Adrenal gland (tissue), 12 donors: Measurements from ENCODE around the gene RABL6. TPM values are rescaled to one million over a fixed set of nuclear protein-coding genes. Genes with fewer than 3 reads are reported as not detected.
"Not testable (repeated sequence)": the region's sequence is repeated elsewhere in the genome, so short reads cannot be mapped to it uniquely, and the experiment has no call there.

Source experiments
- DNase-seq, 7 donors: peaks; one replicate each; pipeline ENCODE4 v3.0.0-alpha.2; 2019 to 2020
- H3K27ac ChIP-seq, 5 donors: fragments of 200-600 bp; sonication (generic) in 4 of 5; 1 replicate in 3 of 5; 2 replicates in 2 of 5; pipeline versions ENCODE4 v1.5.1 to v1.8.0; 2016 to 2020; ENCODE audit warnings: mild to moderate bottlenecking in 1 of 5
- H3K27me3 ChIP-seq: fragments of 200-600 bp; 2 replicates; pipeline ENCODE4 v1.8.0; 2021
- H3K36me3 ChIP-seq, 2 donors: fragments of 200-600 bp; replicated peaks in 1 of 2; 1 replicate in 1 of 2; 2 replicates in 1 of 2; pipeline versions ENCODE4 v1.5.1 to v1.8.0; 2018 to 2022
- H3K4me1 ChIP-seq, 2 donors: fragments of 200-600 bp; replicated peaks in 1 of 2; 1 replicate in 1 of 2; 2 replicates in 1 of 2; pipeline versions ENCODE4 v1.5.1 to v1.8.0; 2018 to 2021
- H3K4me3 ChIP-seq, 4 donors: fragments of 200-600 bp; sonication (generic) in 3 of 4; one replicate each; pipeline ENCODE4 v1.5.1; 2016 to 2018
- H3K9me3 ChIP-seq, 3 donors: fragments of 200-600 bp; sonication (generic) in 1 of 3; replicated peaks in 1 of 3; 1 replicate in 2 of 3; 2 replicates in 1 of 3; pipeline versions ENCODE4 v1.5.1 to v1.8.0; 2016 to 2021
- CTCF ChIP-seq, 6 experiments: fragments of 450-650 bp in 4 of 6; fragments of 200-600 bp in 2 of 6; sonication (generic) in 1 of 6; IDR thresholded peaks; 1 replicate in 5 of 6; 2 replicates in 1 of 6; pipeline versions ENCODE4 v1.5.1 to v1.8.0; 2016 to 2021; ENCODE audit warnings: antibody characterized with exemption in 6 of 6, mild to moderate bottlenecking in 2 of 6, moderate library complexity in 1 of 6
- POLR2A ChIP-seq, 2 donors: fragments of 450-650 bp; IDR thresholded peaks; one replicate each; pipeline ENCODE4 v1.6.1; 2017; ENCODE audit warnings: antibody characterized with exemption in 2 of 2, mild to moderate bottlenecking in 2 of 2, moderate library complexity in 1 of 2
- WGBS, 4 donors: extraction: QIAGEN DNeasy Blood & Tissue Kit in 2 of 4; methylation state at CpG; one replicate each; pipeline versions ENCODE4 v1.1.5 to v1.1.7; 2013 to 2017; 5-methylcytosine and 5-hydroxymethylcytosine counted together
- intact Hi-C, 2 donors: fragments of 100-400 bp; cut with DNase I; formaldehyde crosslinking; loops; one replicate each; pipeline versions ENCODE4 v1.14.1 to v1.15.0; 2022 to 2023
- polyA plus RNA-seq, 3 donors: library from polyadenylated mRNA; stranded (reverse); fragments of 200-250 nt in 2 of 3; fragments of 350-450 nt in 1 of 3; fragmentation: Illumina TruSeq in 1 of 3; extraction: RNeasy Lipid Tissue Mini Kit (QIAGEN cat#74804) in 1 of 3; gene quantifications; one replicate each; pipeline ENCODE4 v1.2.3, GENCODE V29; 2013 to 2014
- total RNA-seq, 9 donors: library from RNA; depleted of rRNA in 4 of 9; stranded (reverse); fragments of >200 nt in 4 of 9; fragments of 120-200 nt in 1 of 9; fragmentation: NEBNext Ultra II Directional in 1 of 9; extraction: Animal tissue kit (Norgen Biotek cat#: 25700) in 1 of 9; gene quantifications; one replicate each; pipeline versions ENCODE4 v1.1.0 to v1.2.4, GENCODE V29; 2013 to 2023
- donor health status: healthy with polysubstance abuse.
- donor health status: Bipolar disorder and iron deficiency.
- donor health status: DM: yes; HTN: yes; CAD: no.
- donor health status: DM: no; HTN: no; CAD: no.
- donor health status: DM: no; HTN: no; CAD: no.
- donor health status: DM: yes; HTN: yes; CAD: no.

The RABL6 gene
- total and polyA plus RNA-seq, 12 donors, result 20.9 to 150 (median 61.0) TPM

- peaks cover 0 to 44% of the 10 kb centered on the region in 2 donors for H3K36me3 ChIP-seq
- WGBS, 4 donors, result 81 to 95% (median 89%) methylated on average over 5 to 9 of the region's 9 CpGs
- intact Hi-C loops, result no loop called here
- H3K27ac ChIP-seq, result no peak overlapping the region
- H3K4me3 ChIP-seq, result no peak overlapping the region
- H3K27me3 ChIP-seq, result no peaks in the 10 kb centered on the region
- DNase-seq, result no peak
- no peaks in the 10 kb centered on the region for H3K9me3 ChIP-seq
- no peaks in the 10 kb centered on the region for H3K4me1 ChIP-seq
- TF ChIP-seq POLR2A (IDR thresholded peaks at IDR 0.05), result no peak
- no peak for TF ChIP-seq CTCF (IDR thresholded peaks at IDR 0.05)
These were observed 24.8 kb downstream of the RABL6 start for GRCh38 chr9:136832581-136832980.

- H3K4me1 ChIP-seq, H3K27me3 ChIP-seq, DNase-seq, intact Hi-C loops, H3K27ac ChIP-seq, H3K4me3 ChIP-seq, H3K9me3 ChIP-seq: not testable (repeated sequence)
- peaks cover 0 to 41% of the 10 kb centered on the region in 2 donors for H3K36me3 ChIP-seq
- 83 to 100% (median 91%) methylated on average over 2 to 16 of the region's 16 CpGs for whole genome bisulfite sequencing, 4 donors
These were observed 25.8 kb downstream of the RABL6 start for GRCh38 chr9:136833381-136834048.

- H3K4me1 ChIP-seq, result no peaks in the 10 kb centered on the region
- no peak overlapping the region for H3K4me3 ChIP-seq
- 96 to 97% (median 96%) methylated on average over 25 to 36 of the region's 36 CpGs for WGBS, 4 donors
- H3K36me3 ChIP-seq, result peaks cover 0 to 37% of the 10 kb centered on the region in 2 donors
- TF ChIP-seq POLR2A (IDR thresholded peaks at IDR 0.05) (no peak), CTCF (IDR thresholded peaks at IDR 0.05) (no peak)
- H3K27ac ChIP-seq, result no peak overlapping the region
- no peaks in the 10 kb centered on the region for H3K27me3 ChIP-seq
- H3K9me3 ChIP-seq, result no peaks in the 10 kb centered on the region
- intact Hi-C loops, result no loop called here
- peak in 2 of 7 donors; percentile 0 to 17 for DNase-seq
These were observed 27.6 kb downstream of the RABL6 start for GRCh38 chr9:136835162-136835931.

- intact Hi-C loops, result no loop called here
- Histone ChIP-seq H3K4me1 (peaks cover 2 to 6% of the 10 kb centered on the region in 2 donors), H3K36me3 (peaks cover 0 to 28% of the 10 kb centered on the region in 2 donors), H3K4me3 (no peak overlapping the region), H3K27ac (no peak overlapping the region), H3K27me3 (no peaks in the 10 kb centered on the region), H3K9me3 (no peaks in the 10 kb centered on the region)
- peak in 1 of 7 donors; percentile 8 for DNase-seq
- TF ChIP-seq POLR2A (IDR thresholded peaks at IDR 0.05) (no peak), CTCF (IDR thresholded peaks at IDR 0.05) (no peak)
- 80 to 100% (median 87%) methylated on average over 1 to 21 of the region's 21 CpGs for WGBS, 4 donors
These were observed 28.5 kb downstream of the RABL6 start for GRCh38 chr9:136835932-136836904.
